Measurements from ENCODE around the gene WDR93.

GRCh38 chr15:89728254-89728653 is 37.6 kb downstream of the WDR93 start:
- TF ChIP-seq, protein P1, sequence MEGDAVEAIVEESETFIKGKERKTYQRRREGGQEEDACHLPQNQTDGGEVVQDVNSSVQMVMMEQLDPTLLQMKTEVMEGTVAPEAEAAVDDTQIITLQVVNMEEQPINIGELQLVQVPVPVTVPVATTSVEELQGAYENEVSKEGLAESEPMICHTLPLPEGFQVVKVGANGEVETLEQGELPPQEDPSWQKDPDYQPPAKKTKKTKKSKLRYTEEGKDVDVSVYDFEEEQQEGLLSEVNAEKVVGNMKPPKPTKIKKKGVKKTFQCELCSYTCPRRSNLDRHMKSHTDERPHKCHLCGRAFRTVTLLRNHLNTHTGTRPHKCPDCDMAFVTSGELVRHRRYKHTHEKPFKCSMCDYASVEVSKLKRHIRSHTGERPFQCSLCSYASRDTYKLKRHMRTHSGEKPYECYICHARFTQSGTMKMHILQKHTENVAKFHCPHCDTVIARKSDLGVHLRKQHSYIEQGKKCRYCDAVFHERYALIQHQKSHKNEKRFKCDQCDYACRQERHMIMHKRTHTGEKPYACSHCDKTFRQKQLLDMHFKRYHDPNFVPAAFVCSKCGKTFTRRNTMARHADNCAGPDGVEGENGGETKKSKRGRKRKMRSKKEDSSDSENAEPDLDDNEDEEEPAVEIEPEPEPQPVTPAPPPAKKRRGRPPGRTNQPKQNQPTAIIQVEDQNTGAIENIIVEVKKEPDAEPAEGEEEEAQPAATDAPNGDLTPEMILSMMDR (IDR thresholded peaks at IDR 0.05) = no peak
- no peak for TF ChIP-seq ZBTB21 (CRISPR knock-in tag; IDR thresholded peaks at IDR 0.05; ENCODE audit: borderline replicate concordance)
- TF ChIP-seq MAX (CRISPR knock-in tag; IDR thresholded peaks at IDR 0.05) = no peak
- no peak for TF ChIP-seq ZNF121 (CRISPR knock-in tag; IDR thresholded peaks at IDR 0.05)
- TF ChIP-seq SP1 (CRISPR knock-in tag; conservative IDR thresholded peaks at IDR 0.05) = no peak
- TF ChIP-seq ZNF423 (CRISPR knock-in tag; IDR thresholded peaks at IDR 0.05) = no peak
- TF ChIP-seq USF2 (CRISPR knock-in tag; IDR thresholded peaks at IDR 0.05) = no peak
- no peak for TF ChIP-seq SMAD3 (CRISPR knock-in tag; IDR thresholded peaks at IDR 0.05; ENCODE audit: borderline replicate concordance)
- no peak for TF ChIP-seq NR2C2 (CRISPR knock-in tag; IDR thresholded peaks at IDR 0.05)
- TF ChIP-seq ATF6 (CRISPR knock-in tag; IDR thresholded peaks at IDR 0.05) = no peak
- no peak for TF ChIP-seq GTF2I (CRISPR knock-in tag; conservative IDR thresholded peaks at IDR 0.05)
- TF ChIP-seq RORB (CRISPR knock-in tag; IDR thresholded peaks at IDR 0.05) = no peak

Measured in WTC11 (cell line).